DMS79 (cell line): ENCODE data around the gene ARHGAP44.

Source experiments
- DNase-seq: peaks from one replicate; lab custom pipeline; 2025; lab: John Stamatoyannopoulos, UW

Gene ARHGAP44, protein sequence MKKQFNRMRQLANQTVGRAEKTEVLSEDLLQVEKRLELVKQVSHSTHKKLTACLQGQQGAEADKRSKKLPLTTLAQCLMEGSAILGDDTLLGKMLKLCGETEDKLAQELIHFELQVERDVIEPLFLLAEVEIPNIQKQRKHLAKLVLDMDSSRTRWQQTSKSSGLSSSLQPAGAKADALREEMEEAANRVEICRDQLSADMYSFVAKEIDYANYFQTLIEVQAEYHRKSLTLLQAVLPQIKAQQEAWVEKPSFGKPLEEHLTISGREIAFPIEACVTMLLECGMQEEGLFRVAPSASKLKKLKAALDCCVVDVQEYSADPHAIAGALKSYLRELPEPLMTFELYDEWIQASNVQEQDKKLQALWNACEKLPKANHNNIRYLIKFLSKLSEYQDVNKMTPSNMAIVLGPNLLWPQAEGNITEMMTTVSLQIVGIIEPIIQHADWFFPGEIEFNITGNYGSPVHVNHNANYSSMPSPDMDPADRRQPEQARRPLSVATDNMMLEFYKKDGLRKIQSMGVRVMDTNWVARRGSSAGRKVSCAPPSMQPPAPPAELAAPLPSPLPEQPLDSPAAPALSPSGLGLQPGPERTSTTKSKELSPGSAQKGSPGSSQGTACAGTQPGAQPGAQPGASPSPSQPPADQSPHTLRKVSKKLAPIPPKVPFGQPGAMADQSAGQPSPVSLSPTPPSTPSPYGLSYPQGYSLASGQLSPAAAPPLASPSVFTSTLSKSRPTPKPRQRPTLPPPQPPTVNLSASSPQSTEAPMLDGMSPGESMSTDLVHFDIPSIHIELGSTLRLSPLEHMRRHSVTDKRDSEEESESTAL

DNA sequence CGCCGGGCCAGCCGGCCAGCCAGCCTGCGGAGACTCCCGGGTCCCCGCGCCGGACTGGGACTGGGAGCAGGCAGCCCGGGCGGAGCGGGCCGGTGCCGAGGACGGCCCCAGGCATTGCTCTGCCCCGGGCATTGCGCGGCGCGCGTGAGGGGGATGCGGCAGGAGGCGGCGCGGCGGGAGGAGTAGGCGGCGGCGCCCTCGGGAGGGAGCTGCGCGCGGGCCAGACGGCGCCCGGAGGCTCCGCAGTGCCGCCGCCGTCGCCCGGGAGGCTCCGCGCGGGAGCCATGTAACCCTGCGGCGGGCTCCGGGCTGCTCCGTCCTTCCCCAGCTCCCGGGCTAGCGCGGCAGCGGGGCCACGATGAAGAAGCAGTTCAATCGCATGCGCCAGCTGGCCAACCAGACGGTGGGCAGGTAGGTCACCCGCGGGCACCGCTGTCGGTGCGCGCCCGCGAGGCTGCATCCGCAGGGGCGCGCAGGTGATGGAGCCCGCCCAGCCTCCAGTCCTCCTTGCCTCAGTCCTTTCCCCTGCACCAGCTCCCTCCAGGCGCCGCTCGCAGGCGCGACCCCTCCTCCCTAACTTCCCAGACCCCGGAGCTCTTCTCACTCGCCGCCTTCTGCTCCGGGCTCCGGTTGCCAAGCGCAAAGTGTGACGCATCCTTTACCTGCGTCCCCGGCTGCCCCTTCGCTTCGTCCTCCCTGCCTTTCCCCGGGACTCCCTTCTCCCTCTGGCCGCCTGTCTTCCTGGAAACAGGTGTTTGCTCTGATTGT, at the start of gene ARHGAP44:
Gene ARHGAP44, plus strand, starts transcription at position 18 of the 768 bp plus-strand sequence. Its CDS starts 341 bp downstream, at position 359.
- no peak for DNase-seq

DNA sequence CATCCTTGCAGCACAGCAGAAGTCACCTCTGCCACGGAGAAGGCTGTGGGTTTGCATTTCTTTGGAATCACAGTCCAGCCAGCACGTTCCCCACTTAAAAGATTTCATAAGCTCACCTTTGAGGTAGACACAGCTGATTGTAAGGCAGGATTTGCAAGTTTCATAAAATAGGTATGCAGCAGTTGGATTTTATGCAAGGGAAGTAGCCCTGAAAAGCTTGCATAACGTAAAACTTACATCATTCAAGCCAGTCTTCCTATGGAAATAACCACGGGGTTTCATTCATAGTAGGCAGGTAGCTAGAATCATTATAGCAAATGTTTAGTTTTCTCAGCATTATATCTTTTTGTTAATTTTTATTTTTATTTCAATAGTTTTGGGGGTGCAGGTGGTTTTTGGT, 49.8 kb upstream of the ARHGAP44 start:
- DNase-seq: no peak

DNA sequence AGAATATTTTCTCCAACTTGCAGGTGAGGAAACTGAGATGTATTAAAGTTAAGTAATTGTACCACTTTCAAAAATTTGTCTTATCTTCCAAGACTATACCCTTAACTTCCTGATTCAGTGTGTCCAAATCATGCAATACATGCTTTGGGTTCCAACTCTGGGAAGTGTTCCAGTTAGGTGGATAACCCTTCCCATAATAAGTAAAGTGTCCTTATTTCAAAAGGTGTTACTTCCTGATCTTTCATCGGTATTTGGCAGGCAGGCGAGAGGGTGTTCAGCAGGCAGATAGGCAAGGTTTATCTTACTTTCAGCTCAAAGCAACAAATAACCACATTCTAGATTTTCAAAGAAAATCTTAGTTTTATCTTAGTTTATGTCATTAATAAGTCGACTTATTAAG, 46.3 kb upstream of the ARHGAP44 start:
- DNase-seq: no peak

DNA sequence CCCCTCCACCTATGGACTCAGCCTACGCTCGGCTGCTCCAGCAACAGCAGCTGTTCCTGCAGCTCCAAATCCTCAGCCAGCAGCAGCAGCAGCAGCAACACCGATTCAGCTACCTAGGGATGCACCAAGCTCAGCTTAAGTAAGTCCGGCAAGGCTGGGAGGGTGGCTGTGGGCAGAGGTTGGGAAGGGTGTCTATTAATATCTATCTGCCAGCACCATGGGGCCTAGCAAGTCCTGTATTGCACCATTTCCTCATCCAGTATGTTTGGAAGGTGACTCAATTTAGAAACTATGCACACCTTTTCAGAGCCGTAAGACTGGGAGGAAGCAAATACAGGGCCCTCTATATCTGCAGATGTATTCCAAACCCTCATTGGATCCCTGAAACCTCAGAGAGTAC, 45.0 kb upstream of the ARHGAP44 start:
- no peak for DNase-seq

DNA sequence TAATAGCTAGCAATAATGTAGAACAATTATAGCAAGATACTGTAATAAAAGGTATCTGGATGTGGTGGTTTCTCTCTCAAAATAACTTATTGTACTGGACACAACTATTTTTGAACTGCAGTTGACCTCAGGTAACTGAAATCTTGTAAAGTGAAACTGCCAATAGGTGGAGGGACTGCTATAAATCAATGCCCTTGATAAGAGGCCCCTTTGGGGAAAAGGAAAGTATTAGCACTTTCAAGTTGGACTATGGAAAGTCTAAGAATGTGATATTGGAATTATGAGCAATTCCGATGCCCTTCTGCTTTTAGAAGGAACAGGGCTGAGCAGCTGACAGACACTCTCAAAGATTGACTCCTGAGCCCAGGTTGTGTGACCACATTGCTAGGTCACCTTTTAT, 44.5 kb upstream of the ARHGAP44 start:
- no peak for DNase-seq

DNA sequence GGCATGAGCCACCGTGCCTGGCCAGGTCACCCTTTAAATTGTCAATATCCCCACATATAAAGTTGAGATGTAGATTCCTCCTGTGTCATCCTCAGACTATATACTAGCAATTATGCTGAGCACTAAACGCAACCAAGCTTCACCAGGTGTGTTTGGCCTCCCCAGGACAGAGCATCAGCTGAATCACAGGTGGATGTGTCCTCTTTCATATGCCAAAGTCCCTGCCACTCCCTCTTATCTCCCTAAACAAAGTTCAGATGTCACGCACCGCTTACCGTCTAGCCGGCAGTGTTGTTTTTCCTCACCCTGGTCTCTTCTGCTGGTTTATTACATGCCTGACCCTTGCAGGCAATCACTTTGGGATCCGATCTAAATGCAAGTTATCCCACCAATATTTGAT, 43.8 kb upstream of the ARHGAP44 start:
- no peak for DNase-seq

DNA sequence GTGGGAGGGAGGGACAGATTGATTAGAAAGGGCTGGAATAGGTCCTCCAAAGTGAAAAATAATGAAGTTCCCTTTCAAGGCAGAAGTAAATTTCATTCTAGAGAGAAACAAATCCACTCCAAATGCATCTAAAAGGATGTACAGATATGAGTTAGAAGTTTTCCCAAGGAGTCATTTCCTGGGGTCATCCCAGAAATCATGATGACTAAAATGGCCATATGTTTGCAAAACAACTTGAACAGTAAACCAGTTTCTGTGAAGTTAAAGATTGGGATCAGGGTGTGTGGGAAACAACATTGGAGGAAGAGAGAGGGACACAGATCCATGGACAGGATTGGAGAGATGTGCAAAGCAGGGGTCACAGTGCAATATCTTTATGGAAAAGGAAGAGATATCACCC, 32.5 kb upstream of the ARHGAP44 start:
- DNase-seq: no peak

DNA sequence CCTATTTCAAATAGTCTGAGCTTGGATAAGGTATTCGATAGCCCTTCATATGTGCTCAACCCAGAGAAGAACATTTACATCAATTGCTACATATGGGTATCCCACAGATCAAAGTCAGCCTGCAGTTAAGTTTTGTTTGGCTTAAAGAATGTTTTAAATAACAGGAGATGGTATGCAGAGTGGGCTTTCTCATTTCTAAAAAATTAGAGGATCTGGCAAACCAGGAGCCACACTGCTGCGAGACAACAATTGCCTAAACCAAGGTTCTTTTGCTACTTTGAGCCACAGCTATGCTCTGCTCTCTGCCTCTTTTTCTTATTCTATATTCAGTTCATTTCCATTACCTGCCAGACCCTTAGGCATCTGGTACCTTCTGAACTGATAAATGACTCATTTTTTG, 30.2 kb upstream of the ARHGAP44 start:
- no peak for DNase-seq

DNA sequence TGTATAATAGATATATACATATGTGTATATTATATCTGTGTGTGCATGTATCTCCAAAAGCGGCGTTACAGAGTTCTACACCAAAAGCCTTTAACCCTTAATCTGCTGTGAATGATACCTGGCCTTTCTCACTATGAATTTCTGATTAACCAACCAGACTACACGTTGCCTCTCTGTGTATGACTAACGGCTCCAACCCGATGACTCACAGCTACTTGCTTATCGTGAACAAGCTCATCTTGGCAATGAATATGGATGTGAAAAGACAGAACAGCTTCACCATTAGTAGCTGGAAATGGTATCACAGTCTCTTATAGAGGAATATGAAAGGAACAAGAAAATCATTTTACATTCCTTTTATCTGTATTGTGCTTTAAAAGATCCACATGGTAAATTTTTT, 23.8 kb upstream of the ARHGAP44 start:
- no peak for DNase-seq

DNA sequence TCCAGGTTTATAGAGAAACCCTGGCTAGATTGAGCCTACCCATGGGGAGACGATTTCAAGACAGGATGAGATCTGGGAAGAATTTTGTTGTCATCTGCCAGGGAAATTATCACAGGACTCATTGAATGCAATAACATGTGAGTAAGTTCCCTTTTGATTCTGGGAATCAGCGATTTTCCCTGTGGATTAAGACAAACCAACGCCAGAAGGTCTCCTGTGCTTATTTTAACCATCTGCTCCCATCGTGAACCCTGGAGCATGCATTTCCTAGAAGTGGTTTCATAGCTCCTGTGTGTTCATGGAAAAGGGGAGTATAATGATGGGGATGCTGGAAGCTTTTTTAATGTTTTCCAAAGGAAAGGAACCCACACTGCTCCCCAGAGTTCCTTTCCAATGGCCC, 21.0 kb upstream of the ARHGAP44 start:
- no peak for DNase-seq

DNA sequence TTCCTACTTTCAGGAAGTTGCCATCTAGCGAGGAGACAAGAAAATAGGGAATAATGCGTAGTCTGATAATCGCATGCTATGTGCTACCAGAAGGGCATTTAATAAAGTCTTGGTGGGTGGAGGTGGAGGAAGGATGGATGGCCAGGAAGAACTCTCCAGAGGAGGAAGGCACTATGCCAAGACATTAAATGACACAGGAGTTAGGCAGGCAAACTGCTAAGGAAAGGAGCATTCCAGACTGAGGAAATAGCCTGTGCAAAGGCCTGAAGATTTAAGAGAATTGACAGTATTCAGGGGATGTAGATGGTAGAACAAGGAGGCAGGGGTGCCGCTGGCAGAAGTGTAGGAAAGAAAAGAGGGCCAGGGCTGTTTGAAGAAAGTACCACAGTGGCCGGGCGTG, 19.3 kb upstream of the ARHGAP44 start:
- no peak for DNase-seq

DNA sequence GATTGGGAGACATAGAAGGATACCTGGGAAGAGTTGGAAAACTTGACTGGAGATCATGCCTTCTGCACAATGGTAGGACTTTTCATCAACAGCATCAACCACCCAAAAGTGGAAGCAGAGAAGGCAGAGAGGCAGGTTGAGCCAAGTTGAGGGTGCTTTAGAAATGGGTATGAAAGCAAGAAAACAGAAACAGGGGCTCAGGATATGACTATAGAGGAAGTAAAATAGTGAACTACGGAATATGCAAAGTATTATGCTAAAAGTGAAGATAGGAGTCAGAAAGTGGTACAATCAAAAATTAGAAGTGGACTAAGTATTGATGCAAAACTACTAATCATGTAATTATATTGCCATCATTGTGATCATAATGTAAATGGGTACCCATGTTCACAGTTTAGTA, 16.1 kb upstream of the ARHGAP44 start:
- DNase-seq: no peak

DNA sequence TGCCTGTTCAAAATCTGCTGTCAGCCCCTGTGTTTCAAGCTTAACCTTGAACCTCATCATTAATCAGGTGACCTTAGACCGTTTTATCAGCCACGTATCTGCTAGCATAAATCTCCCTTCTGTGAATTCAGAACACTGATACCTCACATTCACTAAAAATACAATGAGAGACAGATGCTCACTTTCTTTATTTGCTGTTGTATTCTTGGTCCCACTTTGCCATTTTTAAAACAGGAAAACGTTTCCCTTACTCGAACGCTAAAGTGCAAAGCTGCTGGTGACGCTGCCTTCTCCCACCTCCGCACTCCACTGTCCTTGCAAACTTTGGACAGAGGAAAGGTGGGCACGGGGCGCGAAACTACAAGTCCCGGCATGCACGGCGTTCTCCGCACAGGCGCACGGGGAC, 220 bp upstream of the ARHGAP44 start:
- no peak for DNase-seq

DNA sequence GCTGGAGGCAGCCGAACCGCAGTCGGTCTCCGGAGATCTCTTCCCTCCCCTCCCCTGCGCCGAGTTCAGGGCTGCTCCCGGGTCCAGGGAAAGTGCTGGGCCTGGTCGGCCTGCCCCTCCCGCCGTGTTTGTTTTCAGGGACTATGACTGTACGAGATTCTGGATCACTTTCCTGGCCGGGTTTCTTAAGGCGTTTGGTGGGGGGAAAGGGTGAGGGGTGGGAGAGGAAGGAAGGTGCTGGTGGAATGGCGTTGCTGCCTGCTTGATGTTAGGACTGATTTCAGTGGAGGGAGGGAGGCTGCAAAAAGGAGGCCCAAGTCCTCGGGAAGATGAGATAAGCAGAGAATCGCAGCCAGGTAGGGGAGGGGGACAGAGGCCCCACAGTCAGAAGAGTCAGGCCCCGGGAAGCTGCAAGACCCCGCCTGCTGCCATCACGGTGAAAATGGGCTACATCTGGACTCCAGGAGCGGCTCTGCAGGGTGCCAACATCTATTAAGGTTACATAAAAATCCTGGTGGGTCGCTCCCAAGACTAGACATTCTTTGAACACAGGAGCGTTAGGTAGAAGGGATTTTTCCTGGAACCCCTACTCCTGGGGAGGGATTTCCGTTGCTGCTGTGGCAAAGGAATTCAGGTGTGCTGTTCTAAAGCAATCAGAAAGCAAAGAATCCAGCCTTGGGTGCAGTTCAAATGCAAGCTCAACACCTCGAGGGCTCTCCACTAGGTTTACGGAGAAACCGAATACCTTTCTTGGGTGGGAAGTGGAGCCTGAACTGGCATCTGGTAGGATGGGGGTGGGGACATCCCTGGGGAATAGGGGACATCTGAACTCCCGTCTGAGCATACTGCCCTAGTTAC, 1.2 kb downstream of the ARHGAP44 start:
- DNase-seq: peak; percentile 31

DNA sequence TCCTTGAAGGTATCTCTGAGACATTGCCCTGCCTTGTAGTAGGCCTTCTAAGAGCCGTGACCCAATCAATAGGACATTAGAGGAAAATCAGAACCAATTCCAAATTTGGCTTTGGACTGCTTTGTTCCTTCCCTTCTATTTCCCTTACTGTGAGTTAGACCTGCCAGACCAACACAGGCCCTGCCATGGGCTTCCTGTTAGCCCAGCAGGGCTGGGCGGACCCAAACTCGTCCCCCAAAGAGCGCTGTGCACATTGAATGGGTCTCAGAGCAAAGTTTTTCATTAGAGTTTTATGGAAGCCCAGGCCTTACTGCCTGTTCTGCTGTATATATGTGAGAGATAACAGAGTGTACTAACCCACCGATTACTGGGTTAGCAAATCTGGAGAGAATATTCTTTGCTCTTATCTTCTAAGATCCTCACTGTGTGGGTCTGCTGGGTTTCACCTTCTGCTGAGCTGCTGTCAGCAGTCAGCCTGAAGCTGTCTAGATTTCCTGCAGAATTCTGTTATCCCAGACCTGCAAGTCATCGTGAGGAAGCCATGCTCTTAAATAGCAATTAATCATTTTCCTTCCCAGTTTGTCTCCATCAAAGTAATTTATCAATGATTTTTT, 5.7 kb downstream of the ARHGAP44 start:
- no peak for DNase-seq

DNA sequence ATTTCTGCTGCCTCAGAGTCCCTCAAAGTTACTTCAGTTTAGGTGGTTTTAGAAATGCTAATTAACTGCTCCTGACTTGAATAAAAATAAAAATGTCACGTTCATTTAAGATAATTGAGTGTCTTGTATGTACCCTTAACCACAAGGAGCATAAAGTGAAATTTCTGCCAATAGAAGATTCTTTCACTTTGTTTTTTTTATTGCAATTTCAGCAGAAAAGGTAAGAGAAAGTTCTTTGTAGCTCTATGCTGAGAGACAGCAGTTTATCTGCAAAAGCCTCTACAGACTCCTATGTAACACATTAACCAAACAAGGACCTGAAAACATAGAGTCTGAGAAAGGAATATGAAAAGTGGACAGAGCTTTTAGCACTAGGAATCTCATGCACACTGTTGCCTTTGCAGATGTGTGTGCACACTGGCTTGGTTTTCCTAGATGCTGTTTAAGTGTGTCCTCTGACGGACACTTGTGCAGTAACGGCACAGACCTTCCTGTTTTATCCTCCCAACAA, 11.6 kb downstream of the ARHGAP44 start:
- DNase-seq: no peak

DNA sequence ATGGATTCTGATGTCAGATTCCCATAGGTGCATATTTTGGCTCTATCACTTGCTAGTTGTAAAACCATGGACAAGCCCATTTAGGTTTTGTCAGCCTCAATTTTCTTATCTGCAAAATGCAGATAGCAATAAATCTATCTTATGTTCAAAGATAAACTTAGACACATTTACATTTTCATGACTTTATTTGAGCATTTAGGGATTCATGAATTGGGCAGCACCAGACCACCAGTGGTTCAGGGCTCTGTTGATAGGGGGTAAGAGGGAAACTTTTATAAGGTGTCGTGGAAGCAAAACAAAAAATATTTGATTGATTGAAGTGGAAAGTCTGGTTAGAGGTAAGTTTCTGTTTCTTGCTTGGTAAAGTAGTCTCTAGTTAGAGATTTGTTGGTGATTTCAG, 17.3 kb downstream of the ARHGAP44 start:
- no peak for DNase-seq

DNA sequence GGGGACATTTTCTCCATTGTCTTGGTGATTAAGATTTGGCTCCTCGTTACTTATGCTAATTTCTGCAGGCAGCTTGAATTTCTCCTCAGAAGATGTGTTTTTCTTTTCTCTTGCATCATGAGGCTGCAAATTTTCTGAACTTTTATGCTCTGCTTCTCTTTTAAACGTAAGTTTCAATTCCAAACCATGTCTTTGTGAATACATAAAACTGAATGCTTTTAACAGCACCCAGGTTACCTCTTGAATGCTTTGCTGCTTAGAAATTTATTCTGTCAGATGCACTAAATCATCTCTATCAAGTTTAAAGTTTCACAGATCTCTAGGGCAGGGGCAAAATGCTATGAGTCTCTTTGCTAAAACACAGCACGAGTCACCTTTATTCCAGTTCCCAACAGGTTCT, 19.4 kb downstream of the ARHGAP44 start:
- no peak for DNase-seq

DNA sequence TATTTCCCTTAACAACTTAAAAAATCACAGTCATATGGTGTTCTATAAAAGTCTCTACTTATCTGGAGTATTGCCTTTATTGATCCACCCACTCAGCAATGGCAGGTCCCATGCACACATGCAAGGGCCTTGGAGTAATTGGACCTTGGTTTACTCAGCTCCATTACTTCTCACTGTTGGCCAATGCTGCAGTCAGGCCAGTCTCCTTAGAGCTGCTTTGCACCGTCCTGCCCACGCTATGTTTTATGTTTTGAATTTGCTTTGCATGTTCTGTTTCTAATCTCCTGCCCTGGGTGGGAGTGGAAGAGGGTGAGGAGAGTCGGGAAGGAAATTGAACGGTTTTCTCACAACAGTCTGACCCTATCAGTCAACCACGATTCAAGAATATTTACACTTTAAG, 23.6 kb downstream of the ARHGAP44 start:
- no peak for DNase-seq

DNA sequence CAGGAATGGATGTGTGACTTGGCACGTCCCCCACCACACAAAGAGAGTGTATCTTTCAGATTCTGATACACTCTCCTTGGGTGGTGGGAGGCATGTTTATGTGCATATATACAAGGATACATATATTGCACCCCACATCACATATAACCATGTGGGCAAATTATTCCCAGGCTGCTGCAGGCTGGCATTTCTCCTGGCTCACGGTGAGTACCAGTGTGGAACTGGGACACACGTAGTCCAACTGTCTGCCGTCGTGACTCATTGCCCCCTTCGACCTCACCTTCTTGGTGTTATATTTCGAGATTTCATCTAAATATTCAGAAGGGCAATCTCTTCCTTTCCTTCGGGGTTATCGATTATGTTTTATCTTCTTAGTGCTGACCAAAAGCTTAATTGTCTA, 24.4 kb downstream of the ARHGAP44 start:
- DNase-seq: no peak

DNA sequence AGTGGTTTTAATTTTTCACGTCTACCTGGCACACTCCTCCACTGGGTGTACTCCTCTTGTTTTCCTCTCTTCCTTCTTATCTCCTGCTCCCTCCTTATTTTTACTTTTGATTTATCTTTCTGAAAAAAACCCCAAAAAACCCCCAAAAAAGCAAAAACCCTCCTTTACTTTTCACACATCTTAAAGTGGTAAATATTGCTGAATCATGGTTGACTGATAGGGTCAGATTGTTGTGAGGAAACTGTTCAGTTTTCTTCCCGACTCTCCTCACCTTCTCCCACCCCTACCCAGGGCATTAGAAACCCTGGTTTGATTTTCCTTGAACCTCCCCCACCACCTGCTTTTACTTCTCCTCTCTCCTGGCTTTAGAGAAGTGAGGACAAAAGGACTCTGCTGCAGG, 25.4 kb downstream of the ARHGAP44 start:
- no peak for DNase-seq
